Keratinocyte (primary cell): ENCODE measurements around the gene ABCG1. TPM values are rescaled to one million over a fixed set of nuclear protein-coding genes. Genes with fewer than 3 reads are reported as not detected.

Experiments used
- DNase-seq: peaks from one replicate; pipeline ENCODE4 v3.0.0-alpha.2; 2011; ENCODE audit warnings: low read depth, missing footprints, low spot score
- FAIRE-seq: peaks from 2 replicates; lab custom pipeline; 2011; peaks lifted over from hg19 to GRCh38; lab: Jason Lieb, UNC
- H2AFZ ChIP-seq: 2 replicates; pipeline ENCODE4 v1.6.0; 2012; ENCODE audit warnings: low read length, control low read depth, inconsistent platforms; ENCODE audit not compliant: control insufficient read depth
- H3K27ac ChIP-seq: 2 replicates; pipeline ENCODE4 v1.5.1; 2011; ENCODE audit warnings: low read length; ENCODE audit not compliant: control insufficient read depth, insufficient read depth
- H3K27me3 ChIP-seq: 3 replicates; pipeline ENCODE4 v1.6.0; 2011; ENCODE audit warnings: low read length; ENCODE audit not compliant: control insufficient read depth, insufficient read depth; ENCODE audit errors: extremely low read depth
- H3K36me3 ChIP-seq, 2 experiments: 2 replicates in 1 of 2; 3 replicates in 1 of 2; pipeline ENCODE4 v1.5.1; 2011; ENCODE audit warnings: low read length in 2 of 2, mild to moderate bottlenecking in 1 of 2; ENCODE audit not compliant: control insufficient read depth in 2 of 2, insufficient read depth in 2 of 2; ENCODE audit errors: extremely low read depth in 1 of 2
- H3K4me1 ChIP-seq: 3 replicates; pipeline ENCODE4 v1.5.1; 2011; ENCODE audit warnings: low read length; ENCODE audit not compliant: control insufficient read depth, insufficient read depth; ENCODE audit errors: extremely low read depth
- H3K4me2 ChIP-seq: 3 replicates; pipeline ENCODE4 v1.6.0; 2011; ENCODE audit warnings: low read depth, low read length; ENCODE audit not compliant: control insufficient read depth, insufficient read depth; ENCODE audit errors: extremely low read depth
- H3K4me3 ChIP-seq, 3 experiments: fragments of 200-600 bp in 1 of 3; sonication (generic) in 1 of 3; 2 replicates in 2 of 3; 3 replicates in 1 of 3; pipeline ENCODE4 v1.5.1; 2011 to 2016; ENCODE audit warnings: low read length in 3 of 3, mild to moderate bottlenecking in 3 of 3, control low read depth in 2 of 3, inconsistent platforms in 1 of 3, low read depth in 1 of 3, mixed read lengths in 1 of 3, mixed run types in 1 of 3, moderate library complexity in 1 of 3; ENCODE audit not compliant: control insufficient read depth in 2 of 3, insufficient read depth in 2 of 3; ENCODE audit errors: extremely low read depth in 1 of 3
- H3K79me2 ChIP-seq: 2 replicates; pipeline ENCODE4 v1.6.0; 2012; ENCODE audit warnings: low read length; ENCODE audit not compliant: control insufficient read depth, insufficient read depth
- H3K9ac ChIP-seq: 3 replicates; pipeline ENCODE4 v1.6.0; 2011; ENCODE audit warnings: low read length; ENCODE audit not compliant: control insufficient read depth, insufficient read depth; ENCODE audit errors: extremely low read depth
- H3K9me1 ChIP-seq: 3 replicates; pipeline ENCODE4 v1.6.0; 2011; ENCODE audit warnings: low read length; ENCODE audit not compliant: control insufficient read depth, insufficient read depth; ENCODE audit errors: extremely low read depth
- H3K9me3 ChIP-seq: 2 replicates; pipeline ENCODE4 v1.5.1; 2012; ENCODE audit warnings: low read depth, low read length; ENCODE audit not compliant: control insufficient read depth
- H4K20me1 ChIP-seq: 3 replicates; pipeline ENCODE4 v1.6.0; 2011; ENCODE audit warnings: low read length; ENCODE audit not compliant: control insufficient read depth, insufficient read depth; ENCODE audit errors: extremely low read depth
- CTCF ChIP-seq, 3 experiments: IDR thresholded peaks in 1 of 3; conservative IDR thresholded peaks in 1 of 3; optimal IDR thresholded peaks in 1 of 3; 2 replicates in 2 of 3; 3 replicates in 1 of 3; pipeline versions ENCODE3 to v1.5.1; 2011; ENCODE audit warnings: low read length in 3 of 3, mild to moderate bottlenecking in 3 of 3, moderate library complexity in 2 of 3, control low read depth in 1 of 3, inconsistent platforms in 1 of 3; ENCODE audit not compliant: insufficient read depth in 2 of 3; ENCODE audit errors: extremely low read depth in 1 of 3
- EZH2 ChIP-seq: IDR thresholded peaks from one replicate; pipeline ENCODE4 v1.6.1; 2012; ENCODE audit warnings: inconsistent platforms, mild to moderate bottlenecking, low read length, moderate library complexity
- dilution Hi-C: fragments of 300-500 bp; cut with MboI; formaldehyde crosslinking; loops from one replicate; pipeline ENCODE4 v1.7.0; 2020; ENCODE audit warnings: low sequenced_read_pairs; ENCODE audit not compliant: extremely low pct_ligation_motif_present
- polyA plus RNA-seq, 5 experiments: library from polyadenylated mRNA; depleted of rRNA in 3 of 5; stranded (reverse) in 3 of 5; stranded (forward) in 1 of 5; unstranded in 1 of 5; fragments of >200 nt; gene quantifications; 1 replicate in 1 of 5; 2 replicates in 3 of 5; 3 replicates in 1 of 5; pipeline versions ENCODE4 v1.2.1 to v1.2.3, GENCODE V29; 2011 to 2012; ENCODE audit warnings: missing spikeins in 2 of 5, low read depth in 1 of 5, low replicate concordance in 1 of 5

The ABCG1 gene
- polyA plus RNA-seq, 1 donor (not counting 4 experiments of a cell fraction or from before 2014, with no cell fraction given) = 3.3 TPM

GRCh38 chr21:42208036-42208435, 10.9 kb upstream of the ABCG1 start:
- FAIRE-seq = no peak
- TF ChIP-seq EZH2 (no peak), CTCF (optimal IDR thresholded peaks at IDR 0.05 in 1 of 3, IDR thresholded peaks at IDR 0.05 in 1 of 3, conservative IDR thresholded peaks at IDR 0.05 in 1 of 3; ENCODE audit: extremely low read depth in 1 of 3, insufficient read depth in 2 of 3, low read length in 3 of 3) (no peak)
- H3K27ac ChIP-seq = no peak overlapping the region
- DNase-seq = no peak
- H3K27me3 ChIP-seq = peaks cover 5% of the 10 kb centered on the region
- no peak overlapping the region for H3K4me2 ChIP-seq
- no peaks in the 10 kb centered on the region for H3K9me3 ChIP-seq
- H3K36me3 ChIP-seq = no peaks in the 10 kb centered on the region
- no peak overlapping the region for H2AFZ ChIP-seq
- dilution Hi-C loops = no loop called here
- no peaks in the 10 kb centered on the region for H3K79me2 ChIP-seq
- H3K9me1 ChIP-seq = no peaks in the 10 kb centered on the region
- no peaks in the 10 kb centered on the region for H4K20me1 ChIP-seq
- no peaks in the 10 kb centered on the region for H3K4me1 ChIP-seq
- no peak overlapping the region for H3K4me3 ChIP-seq
- no peak overlapping the region for H3K9ac ChIP-seq

- no peak for DNase-seq
- dilution Hi-C loops = no loop called here
- Histone ChIP-seq H3K4me2 (no peak overlapping the region), H3K9me1 (no peaks in the 10 kb centered on the region), H3K79me2 (no peaks in the 10 kb centered on the region), H2AFZ (no peak overlapping the region), H3K4me3 (no peak overlapping the region), H3K9ac (no peak overlapping the region), H3K27me3 (peaks cover 5% of the 10 kb centered on the region), H3K9me3 (no peaks in the 10 kb centered on the region), H3K27ac (no peak overlapping the region), H4K20me1 (no peaks in the 10 kb centered on the region), H3K36me3 (no peaks in the 10 kb centered on the region), H3K4me1 (no peaks in the 10 kb centered on the region)
- TF ChIP-seq CTCF (optimal IDR thresholded peaks at IDR 0.05 in 1 of 3, IDR thresholded peaks at IDR 0.05 in 1 of 3, conservative IDR thresholded peaks at IDR 0.05 in 1 of 3; ENCODE audit: extremely low read depth in 1 of 3, insufficient read depth in 2 of 3, low read length in 3 of 3) (no peak), EZH2 (no peak)
- FAIRE-seq = no peak
These were observed 10.0 kb upstream of the ABCG1 start for GRCh38 chr21:42208801-42209490.
